Measurements from ENCODE around the gene ZFAND3.

ZFAND3 gene

GRCh38 chr6:38172739-38173410, 353.3 kb downstream of the ZFAND3 start:
- DNase-seq, result no peak

- DNase-seq, result no peak
Observed at GRCh38 chr6:38173909-38174308, 354.4 kb downstream of the ZFAND3 start.

- DNase-seq, result no peak
Observed at GRCh38 chr6:38174315-38174714, 354.8 kb downstream of the ZFAND3 start.

- DNase-seq, result no peak
Observed at GRCh38 chr6:38174806-38175495, 355.4 kb downstream of the ZFAND3 start.

GRCh38 chr6:38175786-38176185, 356.3 kb downstream of the ZFAND3 start:
- DNase-seq, result no peak

GRCh38 chr6:38176797-38177751, 357.5 kb downstream of the ZFAND3 start:
- DNase-seq, result no peak

GRCh38 chr6:38177882-38178583, 358.5 kb downstream of the ZFAND3 start:
- DNase-seq, result no peak

GRCh38 chr6:38178584-38178886, 359.0 kb downstream of the ZFAND3 start:
- no peak for DNase-seq

GRCh38 chr6:38179300-38179699, 359.8 kb downstream of the ZFAND3 start:
- DNase-seq, result no peak

GRCh38 chr6:38179794-38180430, 360.4 kb downstream of the ZFAND3 start:
- DNase-seq, result no peak

- no peak for DNase-seq
Observed at GRCh38 chr6:38180586-38180985, 361.1 kb downstream of the ZFAND3 start.

- DNase-seq, result no peak
Observed at GRCh38 chr6:38182426-38182825, 362.9 kb downstream of the ZFAND3 start.

GRCh38 chr6:38183856-38184584, 364.5 kb downstream of the ZFAND3 start:
- no peak for DNase-seq

GRCh38 chr6:38184585-38185080, 365.1 kb downstream of the ZFAND3 start:
- DNase-seq, result no peak

- DNase-seq, result no peak
Observed at GRCh38 chr6:38185244-38185643, 365.7 kb downstream of the ZFAND3 start.

- DNase-seq, result no peak
Observed at GRCh38 chr6:38185752-38186151, 366.2 kb downstream of the ZFAND3 start.

- DNase-seq, result no peak
Observed at GRCh38 chr6:38187325-38187724, 367.8 kb downstream of the ZFAND3 start.

GRCh38 chr6:38187811-38188590, 368.5 kb downstream of the ZFAND3 start:
- DNase-seq, result no peak

GRCh38 chr6:38188677-38189335, 369.3 kb downstream of the ZFAND3 start:
- DNase-seq, result no peak

- no peak for DNase-seq
Observed at GRCh38 chr6:38191418-38191817, 371.9 kb downstream of the ZFAND3 start.
